Pancreas (tissue), 10 donors: ENCODE data around the gene VEPH1. TPM values are rescaled to one million over a fixed set of nuclear protein-coding genes. Genes with fewer than 3 reads are reported as not detected.

ENCODE experiments used
- ATAC-seq, 4 donors: fragments of 200-7000 bp; cut with Tn5 transposase; one replicate each; pipeline versions ENCODE4 v1.8.0 to v1.9.1; 2020; ENCODE audit warnings: mild to moderate bottlenecking in 4 of 4, moderate library complexity in 4 of 4
- DNase-seq, 6 donors: peaks; one replicate each; pipeline ENCODE4 v3.0.0-alpha.2; 2020
- FAIRE-seq: peaks from 2 replicates; lab custom pipeline; 2012; peaks lifted over from hg19 to GRCh38; lab: Jason Lieb, UNC
- H3K27ac ChIP-seq, 4 donors: fragments of 200-600 bp; sonication (generic); 1 replicate in 3 of 4; 2 replicates in 1 of 4; pipeline versions ENCODE4 v1.5.0 to v1.8.0; 2020
- H3K27me3 ChIP-seq, 4 donors: fragments of 200-600 bp; one replicate each; pipeline ENCODE4 v1.8.0; 2021
- H3K36me3 ChIP-seq, 3 donors: fragments of 200-600 bp; sonication (generic) in 1 of 3; one replicate each; pipeline versions ENCODE4 v1.5.0 to v1.8.0; 2020 to 2021
- H3K4me1 ChIP-seq, 3 donors: fragments of 200-600 bp; one replicate each; pipeline ENCODE4 v1.8.0; 2021
- H3K4me3 ChIP-seq, 4 donors: fragments of 200-600 bp; sonication (generic) in 2 of 4; one replicate each; pipeline versions ENCODE4 v1.5.0 to v1.8.0; 2020 to 2021
- H3K9me3 ChIP-seq, 4 donors: fragments of 200-600 bp; one replicate each; pipeline ENCODE4 v1.8.0; 2021
- WGBS, 2 donors: extraction: QIAGEN DNeasy Blood & Tissue Kit; methylation state at CpG; one replicate each; pipeline ENCODE4 v1.1.7; 2013; 5-methylcytosine and 5-hydroxymethylcytosine counted together
- intact Hi-C, 3 donors: fragments of 100-400 bp; cut with DNase I; formaldehyde crosslinking; loops; one replicate each; pipeline versions ENCODE4 v1.11.1 to v1.14.2; 2022
- polyA plus RNA-seq, 2 donors: library from polyadenylated mRNA; stranded (reverse); fragments of 200-250 nt; gene quantifications; one replicate each; pipeline ENCODE4 v1.2.3, GENCODE V29; 2013
- total RNA-seq, 6 donors: library from RNA; stranded (reverse); fragmentation: NEBNext Ultra II Directional in 4 of 6; extraction: Animal tissue kit (Norgen Biotek cat#: 25700) in 4 of 6; gene quantifications; one replicate each; pipeline versions ENCODE4 v1.2.1 to v1.2.4, GENCODE V29; 2021 to 2023
- TF ChIP-seq, protein P1 (sequence below), 4 donors: fragments of 200-600 bp; sonication (generic) in 3 of 4; IDR thresholded peaks; one replicate each; pipeline versions ENCODE4 v1.5.0 to v1.8.0; 2021; ENCODE audit warnings: antibody characterized with exemption in 4 of 4
- donor health status: healthy with polysubstance abuse.
- donor health status: DM: no; HTN: no; CAD: no; lungs with moderate emphysema.
- donor health status: DM: no; HTN: no; CAD: no.
- donor health status: control.
- donor health status: control.
- donor health status: Bipolar disorder and iron deficiency.
- donor health status: DM: yes; HTN: yes; CAD: no.
- donor health status: DM: no; HTN: no; CAD: no.
- donor health status: DM: no; HTN: no; CAD: no.
- donor health status: DM: yes; HTN: yes; CAD: no.

VEPH1 gene
- total and polyA plus RNA-seq, 8 donors: 7.6 to 18.3 (median 13.1) TPM

GRCh38 chr3:157369727-157370421, 133.3 kb downstream of the VEPH1 start:
- ATAC-seq: peak; percentile 78 to 88 (median 84)
- Histone ChIP-seq H3K9me3 (no peaks in the 10 kb centered on the region), H3K36me3 (no peaks in the 10 kb centered on the region), H3K4me3 (no peak overlapping the region), H3K27ac (peak overlapping the region in 2 of 4 donors; percentile 50 to 64), H3K4me1 (peaks cover 11 to 22% (median 17%) of the 10 kb centered on the region in 3 donors), H3K27me3 (no peaks in the 10 kb centered on the region)
- no peak for FAIRE-seq
- intact Hi-C loops: no loop called here
- TF ChIP-seq, protein P1, sequence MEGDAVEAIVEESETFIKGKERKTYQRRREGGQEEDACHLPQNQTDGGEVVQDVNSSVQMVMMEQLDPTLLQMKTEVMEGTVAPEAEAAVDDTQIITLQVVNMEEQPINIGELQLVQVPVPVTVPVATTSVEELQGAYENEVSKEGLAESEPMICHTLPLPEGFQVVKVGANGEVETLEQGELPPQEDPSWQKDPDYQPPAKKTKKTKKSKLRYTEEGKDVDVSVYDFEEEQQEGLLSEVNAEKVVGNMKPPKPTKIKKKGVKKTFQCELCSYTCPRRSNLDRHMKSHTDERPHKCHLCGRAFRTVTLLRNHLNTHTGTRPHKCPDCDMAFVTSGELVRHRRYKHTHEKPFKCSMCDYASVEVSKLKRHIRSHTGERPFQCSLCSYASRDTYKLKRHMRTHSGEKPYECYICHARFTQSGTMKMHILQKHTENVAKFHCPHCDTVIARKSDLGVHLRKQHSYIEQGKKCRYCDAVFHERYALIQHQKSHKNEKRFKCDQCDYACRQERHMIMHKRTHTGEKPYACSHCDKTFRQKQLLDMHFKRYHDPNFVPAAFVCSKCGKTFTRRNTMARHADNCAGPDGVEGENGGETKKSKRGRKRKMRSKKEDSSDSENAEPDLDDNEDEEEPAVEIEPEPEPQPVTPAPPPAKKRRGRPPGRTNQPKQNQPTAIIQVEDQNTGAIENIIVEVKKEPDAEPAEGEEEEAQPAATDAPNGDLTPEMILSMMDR (IDR thresholded peaks at IDR 0.05): no peak
- 16 to 19% methylated on average over 4 of the region's 4 CpGs for WGBS, 2 donors
- peak in 3 of 6 donors; percentile 28 to 56 (median 47) for DNase-seq

DNA sequence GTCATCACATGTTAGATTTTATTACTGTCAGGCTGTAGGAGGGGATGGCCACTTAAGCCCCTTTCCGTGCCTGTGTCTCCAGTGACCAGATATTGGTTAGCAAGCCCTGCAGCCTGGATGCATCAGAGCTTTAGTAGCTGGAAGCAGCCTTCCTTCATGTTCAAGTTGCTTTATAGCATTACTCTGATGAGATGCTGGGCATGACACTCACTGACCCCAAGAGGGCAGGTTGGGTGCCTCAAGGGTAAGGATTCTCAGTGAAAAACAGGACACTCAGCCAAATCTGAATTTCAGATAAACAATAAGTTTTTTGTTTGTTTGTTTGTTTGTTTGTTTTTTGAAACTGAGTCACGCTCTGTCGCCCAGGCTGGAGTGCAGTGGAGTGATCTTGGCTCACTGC, 135.0 kb downstream of the VEPH1 start:
- Histone ChIP-seq H3K27ac (no peak overlapping the region), H3K4me3 (no peak overlapping the region), H3K27me3 (no peaks in the 10 kb centered on the region), H3K9me3 (no peaks in the 10 kb centered on the region), H3K36me3 (no peaks in the 10 kb centered on the region), H3K4me1 (peaks cover 11 to 22% (median 17%) of the 10 kb centered on the region in 3 donors)
- DNase-seq: no peak
- intact Hi-C loops: no loop called here
- TF ChIP-seq, protein P1 (IDR thresholded peaks at IDR 0.05): no peak
- ATAC-seq: no peak
- 89 to 96% methylated on average over 3 of the region's 3 CpGs for WGBS, 2 donors
- no peak for FAIRE-seq

DNA sequence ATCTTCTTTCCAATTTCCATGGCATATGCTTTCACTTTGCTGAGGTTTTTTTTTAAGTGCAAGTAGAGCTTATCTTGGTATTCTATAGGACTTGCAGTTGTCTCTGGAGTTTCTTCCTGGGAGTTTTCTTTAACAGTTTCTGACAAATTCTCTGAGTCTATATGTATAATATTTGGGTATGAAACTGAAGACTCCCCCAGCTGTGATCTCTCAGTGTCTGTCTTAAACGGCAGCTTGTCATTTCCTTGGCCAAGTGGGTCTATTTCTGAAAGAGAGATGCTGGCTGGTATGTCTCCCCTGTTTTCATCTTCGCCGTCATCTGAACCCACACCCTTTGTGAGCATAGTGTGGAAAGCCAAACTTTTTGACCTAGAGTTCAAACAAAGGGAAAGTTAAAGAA, 139.8 kb downstream of the VEPH1 start:
- intact Hi-C loops: no loop called here
- Histone ChIP-seq H3K36me3 (peaks cover 0 to 7% (median 0%) of the 10 kb centered on the region in 3 donors), H3K9me3 (no peaks in the 10 kb centered on the region), H3K27me3 (no peaks in the 10 kb centered on the region), H3K4me3 (no peak overlapping the region), H3K4me1 (no peaks in the 10 kb centered on the region), H3K27ac (no peak overlapping the region)
- no peak for DNase-seq
- WGBS, 2 donors: 86% methylated on average over 3 of the region's 3 CpGs
- no peak for FAIRE-seq
- no peak for ATAC-seq
- TF ChIP-seq, protein P1 (IDR thresholded peaks at IDR 0.05): no peak

GRCh38 chr3:157362348-157362747, 140.9 kb downstream of the VEPH1 start:
- DNase-seq (no peak), FAIRE-seq (no peak), ATAC-seq (no peak)
- Histone ChIP-seq H3K36me3 (peaks cover 0 to 7% (median 0%) of the 10 kb centered on the region in 3 donors), H3K27me3 (no peaks in the 10 kb centered on the region), H3K4me3 (no peak overlapping the region), H3K27ac (no peak overlapping the region), H3K4me1 (no peaks in the 10 kb centered on the region), H3K9me3 (no peaks in the 10 kb centered on the region)
- 87 to 88% methylated on average over 2 of the region's 2 CpGs for WGBS, 2 donors
- TF ChIP-seq, protein P1 (IDR thresholded peaks at IDR 0.05): no peak
- intact Hi-C loops: no loop called here

DNA sequence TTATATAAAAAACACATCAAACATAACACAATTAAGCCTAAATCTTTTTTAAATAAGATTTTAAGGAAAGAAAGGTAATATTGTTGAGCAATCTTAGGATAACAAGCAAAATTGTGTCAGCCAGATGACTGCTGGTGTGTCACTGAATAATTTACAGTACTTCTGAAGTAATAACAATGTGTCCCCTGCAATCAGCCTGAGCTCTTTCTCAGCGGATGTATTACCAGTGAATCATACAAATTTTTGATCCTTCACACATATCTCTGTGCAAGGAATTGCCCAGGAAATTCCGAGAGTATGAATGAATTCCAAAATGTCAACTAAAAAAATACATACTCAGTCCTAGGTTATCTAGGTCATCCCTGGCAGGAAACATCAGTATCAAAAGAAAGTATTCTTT, 143.2 kb downstream of the VEPH1 start:
- Histone ChIP-seq H3K4me1 (no peaks in the 10 kb centered on the region), H3K27me3 (no peaks in the 10 kb centered on the region), H3K4me3 (no peak overlapping the region), H3K9me3 (no peaks in the 10 kb centered on the region), H3K27ac (no peak overlapping the region), H3K36me3 (peaks cover 0 to 7% (median 0%) of the 10 kb centered on the region in 3 donors)
- ATAC-seq (no peak), FAIRE-seq (no peak), DNase-seq (no peak)
- intact Hi-C loops: no loop called here
- WGBS, 2 donors: 77 to 84% methylated on average over 2 of the region's 2 CpGs
- TF ChIP-seq, protein P1 (IDR thresholded peaks at IDR 0.05): no peak
